HFFc6 (cell line): ENCODE results near the gene RTL9. TPM values are rescaled to one million over a fixed set of nuclear protein-coding genes. Genes with fewer than 3 reads are reported as not detected.

Experiments used
- DNase-seq: peaks from one replicate; pipeline ENCODE4 v3.0.0-alpha.2; 2018
- H3K27ac Mint-ChIP-seq: 2 replicates; pipeline ENCODE4 v1.8.0; 2020; ENCODE audit warnings: mild to moderate bottlenecking, mixed read lengths
- H3K27me3 Mint-ChIP-seq: 2 replicates; pipeline ENCODE4 v1.8.0; 2021; ENCODE audit warnings: mild to moderate bottlenecking, moderate library complexity, mixed read lengths; ENCODE audit not compliant: insufficient read depth
- H3K36me3 Mint-ChIP-seq: 2 replicates; pipeline ENCODE4 v1.8.0; 2021; ENCODE audit warnings: low read depth, mixed read lengths
- H3K4me1 Mint-ChIP-seq: 2 replicates; pipeline ENCODE4 v1.8.0; 2020; ENCODE audit warnings: low read depth, mixed read lengths
- H3K4me3 Mint-ChIP-seq: 2 replicates; pipeline ENCODE4 v1.8.0; 2020; ENCODE audit warnings: mild to moderate bottlenecking, moderate library complexity, mixed read lengths
- H3K9me3 Mint-ChIP-seq: 2 replicates; pipeline ENCODE4 v1.8.0; 2020; ENCODE audit warnings: mild to moderate bottlenecking, mixed read lengths
- total RNA-seq, 6 experiments: library from RNA; stranded (reverse); fragmentation: NEBNext Ultra II Directional; extraction: Animal tissue kit (Norgen Biotek cat#: 25700); gene quantifications; 2 replicates in 1 of 6; 3 replicates in 5 of 6; pipeline ENCODE4 v1.2.3, GENCODE V29; 2021
- TF ChIP-seq, protein P1 (sequence below): fragments of 200-600 bp; sonication (generic); IDR thresholded peaks from 2 replicates; pipeline ENCODE4 v1.5.0; 2021; ENCODE audit warnings: antibody characterized with exemption, mild to moderate bottlenecking

The RTL9 gene
- total RNA-seq, 6 experiments from 2014 or later: 0.24 to 0.48 (median 0.32) TPM

- peak overlapping the region; percentile 85 for H3K27ac Mint-ChIP-seq
- H3K4me3 Mint-ChIP-seq: peak overlapping the region; percentile 95
- H3K9me3 Mint-ChIP-seq: no peaks in the 10 kb centered on the region
- no peak for DNase-seq
- H3K27me3 Mint-ChIP-seq: no peaks in the 10 kb centered on the region
- no peaks in the 10 kb centered on the region for H3K36me3 Mint-ChIP-seq
- peaks cover 21% of the 10 kb centered on the region for H3K4me1 Mint-ChIP-seq
- TF ChIP-seq, protein P1, sequence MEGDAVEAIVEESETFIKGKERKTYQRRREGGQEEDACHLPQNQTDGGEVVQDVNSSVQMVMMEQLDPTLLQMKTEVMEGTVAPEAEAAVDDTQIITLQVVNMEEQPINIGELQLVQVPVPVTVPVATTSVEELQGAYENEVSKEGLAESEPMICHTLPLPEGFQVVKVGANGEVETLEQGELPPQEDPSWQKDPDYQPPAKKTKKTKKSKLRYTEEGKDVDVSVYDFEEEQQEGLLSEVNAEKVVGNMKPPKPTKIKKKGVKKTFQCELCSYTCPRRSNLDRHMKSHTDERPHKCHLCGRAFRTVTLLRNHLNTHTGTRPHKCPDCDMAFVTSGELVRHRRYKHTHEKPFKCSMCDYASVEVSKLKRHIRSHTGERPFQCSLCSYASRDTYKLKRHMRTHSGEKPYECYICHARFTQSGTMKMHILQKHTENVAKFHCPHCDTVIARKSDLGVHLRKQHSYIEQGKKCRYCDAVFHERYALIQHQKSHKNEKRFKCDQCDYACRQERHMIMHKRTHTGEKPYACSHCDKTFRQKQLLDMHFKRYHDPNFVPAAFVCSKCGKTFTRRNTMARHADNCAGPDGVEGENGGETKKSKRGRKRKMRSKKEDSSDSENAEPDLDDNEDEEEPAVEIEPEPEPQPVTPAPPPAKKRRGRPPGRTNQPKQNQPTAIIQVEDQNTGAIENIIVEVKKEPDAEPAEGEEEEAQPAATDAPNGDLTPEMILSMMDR: no peak
Observed at GRCh38 chrX:110316351-110317060, 42.1 kb upstream of the RTL9 start.

DNA sequence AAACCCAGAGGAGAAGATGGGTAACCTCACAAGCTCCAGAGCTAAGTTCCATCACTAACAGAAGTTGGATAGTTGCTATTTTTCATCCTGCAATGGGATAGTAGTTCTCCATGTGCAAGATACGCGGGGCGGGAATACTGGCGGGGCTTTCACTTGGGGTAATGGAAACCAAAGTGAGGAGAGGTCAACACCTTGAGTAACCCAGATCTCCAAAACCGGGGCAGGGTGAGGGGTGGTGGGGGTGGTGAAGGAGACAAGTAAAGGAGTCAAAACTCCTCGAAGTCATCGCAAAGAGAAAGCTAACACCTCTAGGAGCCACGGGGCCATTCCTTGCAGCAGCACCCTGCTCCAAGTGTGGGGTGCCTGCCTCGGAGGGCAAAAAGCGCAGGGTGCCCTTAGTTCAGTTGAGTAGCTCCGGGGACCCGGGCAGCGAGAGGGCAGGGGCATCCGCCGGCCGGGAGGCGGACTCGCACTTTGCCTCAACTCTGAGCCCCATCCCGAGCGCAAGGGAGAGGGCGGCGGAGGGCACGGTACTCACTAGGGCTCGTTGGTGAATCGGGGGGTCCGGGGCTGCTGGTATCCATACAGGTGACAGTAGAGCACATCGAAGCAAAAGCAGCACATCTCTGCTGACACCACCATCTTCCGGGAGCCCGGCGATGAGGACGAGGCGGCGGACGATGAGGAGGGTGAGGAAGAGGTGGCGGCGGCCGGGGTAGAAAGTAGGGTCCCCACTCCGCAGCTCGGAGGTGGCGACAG is 41.4 kb upstream of the RTL9 start:
- no peak for DNase-seq
- TF ChIP-seq, protein P1: no peak
- Mint-ChIP-seq H3K27me3 (no peaks in the 10 kb centered on the region), H3K4me1 (peaks cover 22% of the 10 kb centered on the region), H3K4me3 (peak overlapping the region; percentile 95), H3K36me3 (no peaks in the 10 kb centered on the region), H3K27ac (peak overlapping the region; percentile 85), H3K9me3 (no peaks in the 10 kb centered on the region)

- peaks cover 30% of the 10 kb centered on the region for H3K4me1 Mint-ChIP-seq
- no peaks in the 10 kb centered on the region for H3K9me3 Mint-ChIP-seq
Observed at GRCh38 chrX:110317820-110318663, 40.6 kb upstream of the RTL9 start, which contains the start of gene AMMECR1. Gene AMMECR1, minus strand, starts transcription at chrX:110318085. Its CDS starts 14 bp downstream, at chrX:110318071.

DNA sequence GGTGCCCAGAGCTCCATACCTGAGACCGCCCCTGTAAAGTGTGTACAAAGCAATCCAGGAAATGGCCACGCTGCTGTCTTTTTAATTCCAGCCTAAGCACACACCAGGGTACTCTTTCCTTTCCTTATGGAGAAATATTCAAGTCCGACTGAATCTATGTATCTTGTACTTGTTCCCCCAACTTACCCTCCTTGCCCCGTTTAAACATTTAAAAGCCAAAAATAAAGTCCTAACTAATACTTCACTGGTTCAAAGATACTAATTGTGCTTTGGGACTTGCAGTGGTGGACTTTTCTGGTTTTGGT is 40.0 kb upstream of the RTL9 start:
- peaks cover 36% of the 10 kb centered on the region for H3K4me1 Mint-ChIP-seq

More at GRCh38 chrX:110317820-110318663, 40.6 kb upstream of the RTL9 start, which contains the start of gene AMMECR1:
- Mint-ChIP-seq H3K27me3 (no peaks in the 10 kb centered on the region), H3K27ac (peak within 1 kb of the TSS; percentile 87), H3K4me3 (peak within 1 kb of the TSS; percentile 95), H3K36me3 (no peaks in the 10 kb centered on the region)
- TF ChIP-seq, protein P1: peak; percentile 24; the same call in 1 of the 2 replicates
- DNase-seq: peak; percentile 70

More for the DNA sequence above, 40.0 kb upstream of the RTL9 start:
- H3K27me3 Mint-ChIP-seq: no peaks in the 10 kb centered on the region
- DNase-seq: no peak
- H3K27ac Mint-ChIP-seq: peak overlapping the region; percentile 87
- H3K36me3 Mint-ChIP-seq: no peaks in the 10 kb centered on the region
- H3K9me3 Mint-ChIP-seq: no peaks in the 10 kb centered on the region
- TF ChIP-seq, protein P1: no peak
- H3K4me3 Mint-ChIP-seq: peak overlapping the region; percentile 88
